HCT116 (cell line): Measurements from ENCODE around the gene G6PC3. TPM values are rescaled to one million over a fixed set of nuclear protein-coding genes. Genes with fewer than 3 reads are reported as not detected.

Experiments
- ATAC-seq: fragments of 200-7000 bp; cut with Tn5 transposase; 2 replicates; pipeline ENCODE4 v1.9.1; 2020; ENCODE audit warnings: mild to moderate bottlenecking, moderate library complexity
- BruUV-seq: library from RNA; stranded (reverse); fragments of 400-500 nt; replicated peaks from 2 replicates; lab custom pipeline; 2021; lab: Mats Ljungman, UMichigan
- CTCF ChIA-PET: fragments of 300-600 bp; sonication (Branson Sonifier 250); formaldehyde crosslinking; loops from one replicate; lab custom pipeline; 2021; ENCODE audit warnings: antibody characterized with exemption; lab: Charles Lee
- POLR2A ChIA-PET: fragments of 300-600, 350-600 bp; sonication (Branson Sonifier 250); formaldehyde crosslinking; loops from one replicate; lab custom pipeline; 2021; ENCODE audit warnings: antibody characterized with exemption; lab: Charles Lee
- RAD21 ChIA-PET, 2 experiments: fragments of 300-600 bp; sonication (Branson Sonifier 250); formaldehyde crosslinking; loops; one replicate each; lab custom pipeline; 2023; ENCODE audit warnings: low total read pairs in 2 of 2; ENCODE audit not compliant: uncharacterized antibody in 2 of 2, unreplicated experiment in 2 of 2, low non-redundant PET in 1 of 2; lab: Charles Lee
- DNase-seq: peaks from one replicate; pipeline ENCODE4 v3.0.0-alpha.2; 2010; ENCODE audit warnings: low read depth, low spot score
- H2AFZ ChIP-seq: fragments of 200-600 bp; shearing (Covaris generic), sonication (generic); 2 replicates; pipeline ENCODE4 v1.6.1; 2017; ENCODE audit warnings: low read depth, mixed run types, mixed read lengths, antibody characterized with exemption, low read length; ENCODE audit not compliant: poor library complexity, severe bottlenecking
- H3K27ac ChIP-seq: 2 replicates; pipeline ENCODE4 v1.5.1; 2012; ENCODE audit warnings: low read depth, low read length
- H3K27me3 ChIP-seq: fragments of 200-600 bp; sonication (generic); 2 replicates; pipeline ENCODE4 v1.6.1; 2016; ENCODE audit warnings: mixed run types, low read length, mixed read lengths; ENCODE audit not compliant: insufficient read depth
- H3K36me3 ChIP-seq, 2 experiments: fragments of 200-500 bp in 1 of 2; fragments of 200-600 bp in 1 of 2; sonication (Bioruptor generic) in 1 of 2; sonication (generic) in 1 of 2; 2 replicates each; pipeline versions ENCODE4 v1.5.1 to v1.6.1; 2014 to 2016; ENCODE audit warnings: low read length in 2 of 2, inconsistent platforms in 1 of 2, mixed read lengths in 1 of 2, mixed run types in 1 of 2; ENCODE audit not compliant: insufficient read depth in 2 of 2, control insufficient read depth in 1 of 2
- H3K4me1 ChIP-seq, 2 experiments: fragments of 200-600 bp in 1 of 2; sonication (generic) in 1 of 2; 2 replicates each; pipeline versions ENCODE4 v1.5.1 to v1.6.1; 2012 to 2017; ENCODE audit warnings: low read length in 2 of 2, inconsistent platforms in 1 of 2, mild to moderate bottlenecking in 1 of 2, mixed read lengths in 1 of 2, mixed run types in 1 of 2, moderate library complexity in 1 of 2; ENCODE audit not compliant: insufficient read depth in 2 of 2, control insufficient read depth in 1 of 2
- H3K4me2 ChIP-seq: fragments of 200-600 bp; sonication (generic); 2 replicates; pipeline ENCODE4 v1.6.1; 2017; ENCODE audit warnings: mixed run types, low read length, mixed read lengths
- H3K4me3 ChIP-seq, 2 experiments: fragments of 200-600 bp in 1 of 2; sonication (generic) in 1 of 2; replicated peaks in 1 of 2; 2 replicates each; pipeline ENCODE4 v1.5.1; 2011 to 2016; ENCODE audit warnings: low read length in 2 of 2, control low read depth in 1 of 2, low read depth in 1 of 2, mild to moderate bottlenecking in 1 of 2, mixed read lengths in 1 of 2, mixed run types in 1 of 2
- H3K79me2 ChIP-seq: fragments of 200-600 bp; sonication (generic); 2 replicates; pipeline ENCODE4 v1.6.1; 2017; ENCODE audit warnings: mild to moderate bottlenecking, mixed run types, low read length, moderate library complexity, mixed read lengths; ENCODE audit not compliant: insufficient read depth
- H3K9ac ChIP-seq: fragments of 200-600 bp; sonication (generic); 2 replicates; pipeline ENCODE4 v1.6.1; 2016; ENCODE audit warnings: low read length, mixed read lengths
- H3K9me2 ChIP-seq: fragments of 200-600 bp; sonication (generic), shearing (Covaris generic); 2 replicates; pipeline ENCODE4 v1.6.1; 2017; ENCODE audit warnings: mixed run types, mild to moderate bottlenecking, moderate library complexity; ENCODE audit not compliant: insufficient read depth
- H3K9me3 ChIP-seq, 2 experiments: fragments of 200-500 bp in 1 of 2; fragments of 200-600 bp in 1 of 2; sonication (Bioruptor generic) in 1 of 2; sonication (generic) in 1 of 2; 2 replicates each; pipeline ENCODE4 v1.6.1; 2014 to 2017; ENCODE audit warnings: low read length in 2 of 2, mixed read lengths in 2 of 2, inconsistent platforms in 1 of 2, low read depth in 1 of 2, mild to moderate bottlenecking in 1 of 2, mixed run types in 1 of 2, moderate library complexity in 1 of 2; ENCODE audit not compliant: control insufficient read depth in 1 of 2, insufficient read depth in 1 of 2
- H4K20me1 ChIP-seq: fragments of 200-600 bp; sonication (generic), shearing (Covaris generic); 2 replicates; pipeline ENCODE4 v1.6.1; 2017; ENCODE audit warnings: mixed run types, mild to moderate bottlenecking, moderate library complexity; ENCODE audit not compliant: insufficient read depth
- CBX3 ChIP-seq: IDR thresholded peaks from 2 replicates; pipeline ENCODE4 v1.6.1; 2012; ENCODE audit warnings: low read depth
- CEBPB ChIP-seq: IDR thresholded peaks from 2 replicates; pipeline ENCODE4 v1.6.1; 2012; ENCODE audit warnings: low read depth
- EGR1 ChIP-seq: IDR thresholded peaks from 2 replicates; pipeline ENCODE4 v1.6.1; 2012; ENCODE audit warnings: low read depth
- ELF1 ChIP-seq: IDR thresholded peaks from 2 replicates; pipeline ENCODE4 v1.6.1; 2012; ENCODE audit warnings: low read depth, borderline replicate concordance
- EZH2 ChIP-seq: fragments of 200-600 bp; sonication (generic); IDR thresholded peaks from 2 replicates; pipeline ENCODE4 v1.6.1; 2017; ENCODE audit warnings: antibody characterized with exemption, mixed run types
- EZH2phosphoT487 ChIP-seq: fragments of 200-600 bp; IDR thresholded peaks from 2 replicates; pipeline ENCODE4 v1.6.1; 2018; ENCODE audit warnings: antibody characterized with exemption, borderline replicate concordance
- POLR2A ChIP-seq: IDR thresholded peaks from 2 replicates; pipeline ENCODE4 v1.7.0; 2011; ENCODE audit warnings: borderline replicate concordance; ENCODE audit not compliant: insufficient read depth, insufficient read length; ENCODE audit errors: extremely low read depth
- POLR2AphosphoS5 ChIP-seq: IDR thresholded peaks from 2 replicates; pipeline ENCODE4 v1.6.1; 2011; ENCODE audit warnings: mild to moderate bottlenecking, low read depth, low read length, moderate library complexity
- RAD21 ChIP-seq: IDR thresholded peaks from 2 replicates; pipeline ENCODE4 v1.6.1; 2012; ENCODE audit warnings: low read depth, mild to moderate bottlenecking
- SP1 ChIP-seq: IDR thresholded peaks from 2 replicates; pipeline ENCODE4 v1.6.1; 2012; ENCODE audit warnings: low read depth
- SRF ChIP-seq: IDR thresholded peaks from 2 replicates; pipeline ENCODE4 v1.6.1; 2012; ENCODE audit warnings: low read depth
- TCF7L2 ChIP-seq: IDR thresholded peaks from 2 replicates; pipeline ENCODE4 v1.7.0; 2011; ENCODE audit warnings: borderline replicate concordance, inconsistent platforms; ENCODE audit not compliant: insufficient read depth, insufficient read length; ENCODE audit errors: extremely low read depth
- YY1 ChIP-seq: IDR thresholded peaks from 2 replicates; pipeline ENCODE4 v1.6.1; 2011; ENCODE audit warnings: low read length, low read depth, moderate library complexity, mild to moderate bottlenecking; ENCODE audit not compliant: insufficient replicate concordance; ENCODE audit errors: extremely low read depth
- ZFX ChIP-seq: fragments of 450-650 bp; IDR thresholded peaks from 2 replicates; pipeline ENCODE4 v1.6.1; 2017
- ZNF274 ChIP-seq: fragments of 200-500 bp; sonication (Bioruptor generic); IDR thresholded peaks from 2 replicates; pipeline ENCODE4 v1.6.1; 2014; ENCODE audit warnings: mild to moderate bottlenecking, low read depth, low read length, inconsistent platforms
- intact Hi-C: fragments of 100-400 bp; cut with micrococcal nuclease; formaldehyde crosslinking; loops from 2 replicates; pipeline ENCODE4 v1.10.0; 2022
- total RNA-seq: library from RNA; stranded (reverse); gene quantifications from one replicate; pipeline ENCODE4 v1.2.1, GENCODE V29; 2021; ENCODE audit not compliant: unreplicated experiment
- TF ChIP-seq, protein P1 (sequence below): IDR thresholded peaks from 2 replicates; pipeline ENCODE4 v1.6.1; 2012; ENCODE audit warnings: low read depth
- TF ChIP-seq, protein P2 (sequence below), 3 experiments: fragments of 200-600 bp in 1 of 3; sonication (generic) in 1 of 3; IDR thresholded peaks in 2 of 3; conservative IDR thresholded peaks in 1 of 3; 2 replicates each; pipeline ENCODE4 v1.5.1; 2012 to 2017; ENCODE audit warnings: low read depth in 2 of 3, low read length in 2 of 3, antibody characterized with exemption in 1 of 3, borderline replicate concordance in 1 of 3, control low read depth in 1 of 3, mild to moderate bottlenecking in 1 of 3, mixed read lengths in 1 of 3, mixed run types in 1 of 3, moderate library complexity in 1 of 3; ENCODE audit not compliant: insufficient read depth in 1 of 3

G6PC3 gene
- total RNA-seq, 1 experiment from 2014 or later = 50.6 TPM

DNA sequence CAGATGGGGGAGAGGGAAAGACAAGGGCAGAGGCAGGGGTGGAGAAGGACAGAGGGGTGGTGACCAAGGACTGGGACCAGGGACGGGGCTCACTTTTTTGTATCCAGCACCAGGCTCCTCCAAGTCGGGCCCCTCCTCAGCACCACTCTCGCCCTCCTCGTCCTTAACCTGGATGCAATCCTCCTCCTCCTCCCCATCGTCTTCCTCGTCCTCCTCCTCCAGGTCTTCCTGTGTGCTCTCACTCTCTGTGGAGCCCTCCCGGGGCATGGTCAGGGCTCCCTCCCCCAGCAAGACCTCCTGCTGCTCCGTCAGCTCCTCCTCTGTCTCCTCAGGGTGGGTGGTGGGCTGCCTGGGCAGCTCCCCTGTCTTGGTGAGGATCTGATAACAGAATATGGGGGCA is 16.8 kb downstream of the G6PC3 start (continued):
- TF ChIP-seq RAD21 = no peak
- no peak for TF ChIP-seq POLR2A
- no peak for TF ChIP-seq ZNF274
- TF ChIP-seq POLR2AphosphoS5 = no peak
- no peak for TF ChIP-seq EZH2phosphoT487
- TF ChIP-seq EGR1 = no peak
- TF ChIP-seq SP1 = no peak
- no peak for TF ChIP-seq ZFX

DNA sequence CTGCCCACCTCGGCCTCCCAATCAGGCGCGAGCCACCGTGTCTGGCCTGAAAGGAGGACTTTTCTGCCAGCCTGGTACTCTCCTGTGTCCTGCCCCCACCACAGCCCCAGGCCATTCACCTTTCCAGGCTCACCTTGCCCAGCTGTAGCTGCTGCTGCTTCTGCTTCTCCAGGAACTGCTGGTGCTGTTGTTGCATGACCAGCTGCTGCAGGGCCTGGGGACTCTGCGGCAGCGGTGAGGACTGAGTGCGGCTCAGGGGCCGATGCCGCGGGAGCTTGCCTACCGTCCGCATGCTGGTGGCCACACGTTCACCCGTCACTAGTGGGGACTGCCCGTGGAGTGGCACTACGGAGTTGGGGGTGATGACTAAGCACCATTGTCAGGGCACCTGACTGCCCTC is 17.7 kb downstream of the G6PC3 start:
- intact Hi-C loops = no loop called here
- Histone ChIP-seq H3K9me2 (no peaks in the 10 kb centered on the region), H3K9me3 (no peaks in the 10 kb centered on the region), H3K4me2 (no peak overlapping the region), H3K36me3 (no peaks in the 10 kb centered on the region; a peak in 1 of 4 replicates), H2AFZ (no peak overlapping the region), H3K79me2 (no peaks in the 10 kb centered on the region), H3K4me3 (no peak overlapping the region), H3K9ac (no peak overlapping the region), H3K27ac (no peak overlapping the region), H3K27me3 (no peaks in the 10 kb centered on the region), H4K20me1 (no peaks in the 10 kb centered on the region), H3K4me1 (peaks cover 25 to 46% of the 10 kb centered on the region in 2 experiments)
- TF ChIP-seq POLR2A (no peak), SP1 (no peak), RAD21 (no peak), TCF7L2 (no peak), CEBPB (no peak), EZH2 (no peak), ZFX (no peak), CBX3 (no peak), SRF (no peak), ZNF274 (no peak), YY1 (no peak), ELF1 (no peak)
- TF ChIP-seq, protein P1, sequence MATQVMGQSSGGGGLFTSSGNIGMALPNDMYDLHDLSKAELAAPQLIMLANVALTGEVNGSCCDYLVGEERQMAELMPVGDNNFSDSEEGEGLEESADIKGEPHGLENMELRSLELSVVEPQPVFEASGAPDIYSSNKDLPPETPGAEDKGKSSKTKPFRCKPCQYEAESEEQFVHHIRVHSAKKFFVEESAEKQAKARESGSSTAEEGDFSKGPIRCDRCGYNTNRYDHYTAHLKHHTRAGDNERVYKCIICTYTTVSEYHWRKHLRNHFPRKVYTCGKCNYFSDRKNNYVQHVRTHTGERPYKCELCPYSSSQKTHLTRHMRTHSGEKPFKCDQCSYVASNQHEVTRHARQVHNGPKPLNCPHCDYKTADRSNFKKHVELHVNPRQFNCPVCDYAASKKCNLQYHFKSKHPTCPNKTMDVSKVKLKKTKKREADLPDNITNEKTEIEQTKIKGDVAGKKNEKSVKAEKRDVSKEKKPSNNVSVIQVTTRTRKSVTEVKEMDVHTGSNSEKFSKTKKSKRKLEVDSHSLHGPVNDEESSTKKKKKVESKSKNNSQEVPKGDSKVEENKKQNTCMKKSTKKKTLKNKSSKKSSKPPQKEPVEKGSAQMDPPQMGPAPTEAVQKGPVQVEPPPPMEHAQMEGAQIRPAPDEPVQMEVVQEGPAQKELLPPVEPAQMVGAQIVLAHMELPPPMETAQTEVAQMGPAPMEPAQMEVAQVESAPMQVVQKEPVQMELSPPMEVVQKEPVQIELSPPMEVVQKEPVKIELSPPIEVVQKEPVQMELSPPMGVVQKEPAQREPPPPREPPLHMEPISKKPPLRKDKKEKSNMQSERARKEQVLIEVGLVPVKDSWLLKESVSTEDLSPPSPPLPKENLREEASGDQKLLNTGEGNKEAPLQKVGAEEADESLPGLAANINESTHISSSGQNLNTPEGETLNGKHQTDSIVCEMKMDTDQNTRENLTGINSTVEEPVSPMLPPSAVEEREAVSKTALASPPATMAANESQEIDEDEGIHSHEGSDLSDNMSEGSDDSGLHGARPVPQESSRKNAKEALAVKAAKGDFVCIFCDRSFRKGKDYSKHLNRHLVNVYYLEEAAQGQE = no peak
- TF ChIP-seq, protein P2, sequence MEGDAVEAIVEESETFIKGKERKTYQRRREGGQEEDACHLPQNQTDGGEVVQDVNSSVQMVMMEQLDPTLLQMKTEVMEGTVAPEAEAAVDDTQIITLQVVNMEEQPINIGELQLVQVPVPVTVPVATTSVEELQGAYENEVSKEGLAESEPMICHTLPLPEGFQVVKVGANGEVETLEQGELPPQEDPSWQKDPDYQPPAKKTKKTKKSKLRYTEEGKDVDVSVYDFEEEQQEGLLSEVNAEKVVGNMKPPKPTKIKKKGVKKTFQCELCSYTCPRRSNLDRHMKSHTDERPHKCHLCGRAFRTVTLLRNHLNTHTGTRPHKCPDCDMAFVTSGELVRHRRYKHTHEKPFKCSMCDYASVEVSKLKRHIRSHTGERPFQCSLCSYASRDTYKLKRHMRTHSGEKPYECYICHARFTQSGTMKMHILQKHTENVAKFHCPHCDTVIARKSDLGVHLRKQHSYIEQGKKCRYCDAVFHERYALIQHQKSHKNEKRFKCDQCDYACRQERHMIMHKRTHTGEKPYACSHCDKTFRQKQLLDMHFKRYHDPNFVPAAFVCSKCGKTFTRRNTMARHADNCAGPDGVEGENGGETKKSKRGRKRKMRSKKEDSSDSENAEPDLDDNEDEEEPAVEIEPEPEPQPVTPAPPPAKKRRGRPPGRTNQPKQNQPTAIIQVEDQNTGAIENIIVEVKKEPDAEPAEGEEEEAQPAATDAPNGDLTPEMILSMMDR (IDR thresholded peaks at IDR 0.05 in 2 of 3, conservative IDR thresholded peaks at IDR 0.05 in 1 of 3; ENCODE audit: borderline replicate concordance in 1 of 3, insufficient read depth in 1 of 3, low read depth in 2 of 3, low read length in 2 of 3) = no peak
- ATAC-seq = no peak
- no TSS peak for BruUV-seq
- ChIA-PET RAD21 (no interaction called here), POLR2A (interaction anchor here (1.0 to 1.3 kb wide), 2 partner anchors 9 to 50 kb away, joined by 3 read pairs; no protein-coding TSS in a partner anchor), CTCF (interaction anchor here (0.8 to 0.9 kb wide), 2 partner anchors 10 to 80 kb away, joined by 3 read pairs; no protein-coding TSS in a partner anchor)
- no peak for DNase-seq
